GM23338 (cell line): ENCODE measurements around the gene ITGA8.

Experiments
- EZH2 ChIP-seq: fragments of 200-600 bp; sonication (generic); IDR thresholded peaks from one replicate; pipeline ENCODE4 v1.8.0; 2017; ENCODE audit warnings: antibody characterized with exemption, mild to moderate bottlenecking, low read depth; ENCODE audit not compliant: unreplicated experiment
- POLR2AphosphoS5 ChIP-seq: IDR thresholded peaks from 2 replicates; pipeline ENCODE4 v1.6.1; 2016; ENCODE audit warnings: antibody characterized with exemption, low read depth
- TF ChIP-seq, protein P1 (sequence below): IDR thresholded peaks from one replicate; pipeline ENCODE4 v1.6.1; 2018; ENCODE audit warnings: antibody characterized with exemption; ENCODE audit not compliant: unreplicated experiment
- TF ChIP-seq, protein P2 (sequence below), 2 experiments: fragments of 200-600 bp in 1 of 2; sonication (generic) in 1 of 2; conservative IDR thresholded peaks; 2 replicates each; pipeline versions ENCODE4 v1.5.1 to v1.6.1; 2016 to 2017; ENCODE audit warnings: antibody characterized with exemption in 2 of 2, low read depth in 2 of 2, mild to moderate bottlenecking in 2 of 2, moderate library complexity in 1 of 2

GRCh38 chr10:15558136-15558535 is 161.6 kb downstream of the ITGA8 start:
- TF ChIP-seq POLR2AphosphoS5 (no peak), EZH2 (no peak)
- TF ChIP-seq, protein P1, sequence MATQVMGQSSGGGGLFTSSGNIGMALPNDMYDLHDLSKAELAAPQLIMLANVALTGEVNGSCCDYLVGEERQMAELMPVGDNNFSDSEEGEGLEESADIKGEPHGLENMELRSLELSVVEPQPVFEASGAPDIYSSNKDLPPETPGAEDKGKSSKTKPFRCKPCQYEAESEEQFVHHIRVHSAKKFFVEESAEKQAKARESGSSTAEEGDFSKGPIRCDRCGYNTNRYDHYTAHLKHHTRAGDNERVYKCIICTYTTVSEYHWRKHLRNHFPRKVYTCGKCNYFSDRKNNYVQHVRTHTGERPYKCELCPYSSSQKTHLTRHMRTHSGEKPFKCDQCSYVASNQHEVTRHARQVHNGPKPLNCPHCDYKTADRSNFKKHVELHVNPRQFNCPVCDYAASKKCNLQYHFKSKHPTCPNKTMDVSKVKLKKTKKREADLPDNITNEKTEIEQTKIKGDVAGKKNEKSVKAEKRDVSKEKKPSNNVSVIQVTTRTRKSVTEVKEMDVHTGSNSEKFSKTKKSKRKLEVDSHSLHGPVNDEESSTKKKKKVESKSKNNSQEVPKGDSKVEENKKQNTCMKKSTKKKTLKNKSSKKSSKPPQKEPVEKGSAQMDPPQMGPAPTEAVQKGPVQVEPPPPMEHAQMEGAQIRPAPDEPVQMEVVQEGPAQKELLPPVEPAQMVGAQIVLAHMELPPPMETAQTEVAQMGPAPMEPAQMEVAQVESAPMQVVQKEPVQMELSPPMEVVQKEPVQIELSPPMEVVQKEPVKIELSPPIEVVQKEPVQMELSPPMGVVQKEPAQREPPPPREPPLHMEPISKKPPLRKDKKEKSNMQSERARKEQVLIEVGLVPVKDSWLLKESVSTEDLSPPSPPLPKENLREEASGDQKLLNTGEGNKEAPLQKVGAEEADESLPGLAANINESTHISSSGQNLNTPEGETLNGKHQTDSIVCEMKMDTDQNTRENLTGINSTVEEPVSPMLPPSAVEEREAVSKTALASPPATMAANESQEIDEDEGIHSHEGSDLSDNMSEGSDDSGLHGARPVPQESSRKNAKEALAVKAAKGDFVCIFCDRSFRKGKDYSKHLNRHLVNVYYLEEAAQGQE: no peak
- TF ChIP-seq, protein P2, sequence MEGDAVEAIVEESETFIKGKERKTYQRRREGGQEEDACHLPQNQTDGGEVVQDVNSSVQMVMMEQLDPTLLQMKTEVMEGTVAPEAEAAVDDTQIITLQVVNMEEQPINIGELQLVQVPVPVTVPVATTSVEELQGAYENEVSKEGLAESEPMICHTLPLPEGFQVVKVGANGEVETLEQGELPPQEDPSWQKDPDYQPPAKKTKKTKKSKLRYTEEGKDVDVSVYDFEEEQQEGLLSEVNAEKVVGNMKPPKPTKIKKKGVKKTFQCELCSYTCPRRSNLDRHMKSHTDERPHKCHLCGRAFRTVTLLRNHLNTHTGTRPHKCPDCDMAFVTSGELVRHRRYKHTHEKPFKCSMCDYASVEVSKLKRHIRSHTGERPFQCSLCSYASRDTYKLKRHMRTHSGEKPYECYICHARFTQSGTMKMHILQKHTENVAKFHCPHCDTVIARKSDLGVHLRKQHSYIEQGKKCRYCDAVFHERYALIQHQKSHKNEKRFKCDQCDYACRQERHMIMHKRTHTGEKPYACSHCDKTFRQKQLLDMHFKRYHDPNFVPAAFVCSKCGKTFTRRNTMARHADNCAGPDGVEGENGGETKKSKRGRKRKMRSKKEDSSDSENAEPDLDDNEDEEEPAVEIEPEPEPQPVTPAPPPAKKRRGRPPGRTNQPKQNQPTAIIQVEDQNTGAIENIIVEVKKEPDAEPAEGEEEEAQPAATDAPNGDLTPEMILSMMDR (conservative IDR thresholded peaks at IDR 0.05; ENCODE audit: low read depth in 2 of 2): no peak
